GM23338 (cell line): ENCODE data around the gene PRDM1. TPM values are rescaled to one million over a fixed set of nuclear protein-coding genes. Genes with fewer than 3 reads are reported as not detected.

ENCODE experiments used
- ATAC-seq: fragments of 200-7000 bp; cut with Tn5 transposase; 3 replicates; pipeline ENCODE4 v1.9.1; 2020
- DNase-seq: peaks from one replicate; pipeline ENCODE4 v3.0.0-alpha.2; 2015; ENCODE audit warnings: low spot score
- H2AFZ ChIP-seq: fragments of 200-600 bp; sonication (generic); 2 replicates; pipeline ENCODE4 v1.8.0; 2016; ENCODE audit warnings: antibody characterized with exemption, mild to moderate bottlenecking, moderate library complexity
- H3F3A ChIP-seq: fragments of 200-600 bp; sonication (generic); replicated peaks from 2 replicates; pipeline ENCODE4 v1.8.0; 2017; ENCODE audit warnings: antibody characterized with exemption, mixed run types, low read depth
- H3K27ac ChIP-seq: fragments of 200-600 bp; sonication (generic); 2 replicates; pipeline ENCODE4 v1.6.1; 2016; ENCODE audit warnings: low read depth
- H3K27me3 ChIP-seq: fragments of 200-600 bp; sonication (generic); 2 replicates; pipeline ENCODE4 v1.8.0; 2016; ENCODE audit warnings: mild to moderate bottlenecking, mixed run types, moderate library complexity; ENCODE audit not compliant: insufficient read depth
- H3K36me3 ChIP-seq: fragments of 200-600 bp; sonication (generic); 2 replicates; pipeline ENCODE4 v1.8.0; 2016; ENCODE audit warnings: mild to moderate bottlenecking; ENCODE audit not compliant: insufficient read depth
- H3K4me1 ChIP-seq: fragments of 200-600 bp; sonication (generic); 2 replicates; pipeline ENCODE4 v1.8.0; 2016; ENCODE audit warnings: mild to moderate bottlenecking, moderate library complexity; ENCODE audit not compliant: insufficient read depth
- H3K4me2 ChIP-seq: fragments of 200-600 bp; sonication (generic); 2 replicates; pipeline ENCODE4 v1.7.1; 2017; ENCODE audit warnings: mixed run types
- H3K4me3 ChIP-seq: fragments of 200-600 bp; sonication (generic); 2 replicates; pipeline ENCODE4 v1.6.1; 2016; ENCODE audit warnings: mixed run types
- H3K79me2 ChIP-seq: fragments of 200-600 bp; sonication (generic); replicated peaks from 2 replicates; pipeline ENCODE4 v1.8.0; 2017; ENCODE audit warnings: mild to moderate bottlenecking; ENCODE audit not compliant: insufficient read depth
- H3K9me2 ChIP-seq: fragments of 200-600 bp; sonication (generic); 2 replicates; pipeline ENCODE4 v1.8.0; 2017; ENCODE audit not compliant: insufficient read depth
- H4K20me1 ChIP-seq: fragments of 200-600 bp; sonication (generic); replicated peaks from 2 replicates; pipeline ENCODE4 v1.8.0; 2017; ENCODE audit warnings: mild to moderate bottlenecking; ENCODE audit not compliant: insufficient read depth
- H3K27ac Mint-ChIP-seq: 2 replicates; pipeline ENCODE4 v1.8.0; 2020; ENCODE audit warnings: inconsistent platforms, mild to moderate bottlenecking, moderate library complexity, mixed read lengths
- H3K27me3 Mint-ChIP-seq: 3 replicates; pipeline ENCODE4 v1.8.0; 2022; ENCODE audit warnings: low read depth, mild to moderate bottlenecking, moderate library complexity, mixed read lengths, inconsistent platforms; ENCODE audit not compliant: insufficient read depth, poor library complexity
- H3K36me3 Mint-ChIP-seq: 3 replicates; pipeline ENCODE4 v1.8.0; 2021; ENCODE audit warnings: low read depth, mild to moderate bottlenecking, inconsistent platforms, moderate library complexity, mixed read lengths
- H3K4me1 Mint-ChIP-seq: 3 replicates; pipeline ENCODE4 v1.8.0; 2020; ENCODE audit warnings: mild to moderate bottlenecking, inconsistent platforms, mixed read lengths
- H3K4me3 Mint-ChIP-seq: 3 replicates; pipeline ENCODE4 v1.8.0; 2021; ENCODE audit warnings: moderate library complexity, mild to moderate bottlenecking, inconsistent platforms, mixed read lengths
- H3K9me3 Mint-ChIP-seq: 3 replicates; pipeline ENCODE4 v1.8.0; 2020; ENCODE audit warnings: moderate library complexity, mild to moderate bottlenecking, inconsistent platforms, mixed read lengths
- CREB1 ChIP-seq: fragments of 250-450 bp; sonication (Bioruptor Pico); IDR thresholded peaks from 2 replicates; pipeline ENCODE4 v1.5.0; 2020; ENCODE audit warnings: low read depth, mild to moderate bottlenecking, moderate library complexity
- EZH2 ChIP-seq: fragments of 200-600 bp; sonication (generic); IDR thresholded peaks from one replicate; pipeline ENCODE4 v1.8.0; 2017; ENCODE audit warnings: antibody characterized with exemption, mild to moderate bottlenecking, low read depth; ENCODE audit not compliant: unreplicated experiment
- EZH2phosphoT487 ChIP-seq: fragments of 200-600 bp; sonication (generic); IDR thresholded peaks from one replicate; pipeline ENCODE4 v1.8.1; 2018; ENCODE audit warnings: antibody characterized with exemption; ENCODE audit not compliant: unreplicated experiment
- JUNB ChIP-seq: IDR thresholded peaks from one replicate; pipeline ENCODE4 v1.6.1; 2016; ENCODE audit warnings: antibody characterized with exemption; ENCODE audit not compliant: unreplicated experiment
- NANOG ChIP-seq: IDR thresholded peaks from 2 replicates; pipeline ENCODE4 v1.6.1; 2016; ENCODE audit warnings: antibody characterized with exemption, borderline replicate concordance
- POLR2AphosphoS5 ChIP-seq: IDR thresholded peaks from 2 replicates; pipeline ENCODE4 v1.6.1; 2016; ENCODE audit warnings: antibody characterized with exemption, low read depth
- STAT1 ChIP-seq: IDR thresholded peaks from one replicate; pipeline ENCODE4 v1.6.1; 2016; ENCODE audit warnings: antibody characterized with exemption; ENCODE audit not compliant: unreplicated experiment
- ZNF114 ChIP-seq: fragments of 250-450 bp; sonication (Bioruptor Pico); IDR thresholded peaks from 2 replicates; pipeline ENCODE4 v1.5.0; 2020; ENCODE audit warnings: mild to moderate bottlenecking, moderate library complexity
- ZNF331 ChIP-seq: fragments of 250-450 bp; sonication (Bioruptor Pico); IDR thresholded peaks from 2 replicates; pipeline ENCODE4 v1.5.0; 2020; ENCODE audit warnings: low read depth, mild to moderate bottlenecking, moderate library complexity
- polyA plus RNA-seq: library from polyadenylated mRNA; unstranded; fragments of >200 nt; fragmentation: Nextera tagmentation; extraction: Ambion mirVana; gene quantifications from 2 replicates; pipeline ENCODE4 v1.2.1, GENCODE V29; 2016
- total RNA-seq: library from RNA; depleted of rRNA; stranded (reverse); fragments of >200 nt; shearing (Covaris generic); gene quantifications from 2 replicates; pipeline ENCODE4 v1.2.3, GENCODE V29; 2014
- TF ChIP-seq, protein P1 (sequence below): IDR thresholded peaks from 2 replicates; pipeline ENCODE4 v1.6.1; 2016; ENCODE audit warnings: antibody characterized with exemption
- TF ChIP-seq, protein P2 (sequence below), 2 experiments: fragments of 200-600 bp in 1 of 2; sonication (generic) in 1 of 2; conservative IDR thresholded peaks; 2 replicates each; pipeline versions ENCODE4 v1.5.1 to v1.6.1; 2016 to 2017; ENCODE audit warnings: antibody characterized with exemption in 2 of 2, low read depth in 2 of 2, mild to moderate bottlenecking in 2 of 2, moderate library complexity in 1 of 2
- TF ChIP-seq, protein P3 (sequence below): IDR thresholded peaks from one replicate; pipeline ENCODE4 v1.6.1; 2018; ENCODE audit warnings: antibody characterized with exemption; ENCODE audit not compliant: unreplicated experiment
- TF ChIP-seq, protein P4 (sequence below): fragments of 250-450 bp; sonication (Bioruptor Pico); IDR thresholded peaks from 2 replicates; pipeline ENCODE4 v1.5.0; 2020; ENCODE audit warnings: mild to moderate bottlenecking, moderate library complexity

Gene PRDM1
- total and polyA plus RNA-seq, 2 experiments from 2014 or later, result 0.65 to 0.73 TPM

DNA sequence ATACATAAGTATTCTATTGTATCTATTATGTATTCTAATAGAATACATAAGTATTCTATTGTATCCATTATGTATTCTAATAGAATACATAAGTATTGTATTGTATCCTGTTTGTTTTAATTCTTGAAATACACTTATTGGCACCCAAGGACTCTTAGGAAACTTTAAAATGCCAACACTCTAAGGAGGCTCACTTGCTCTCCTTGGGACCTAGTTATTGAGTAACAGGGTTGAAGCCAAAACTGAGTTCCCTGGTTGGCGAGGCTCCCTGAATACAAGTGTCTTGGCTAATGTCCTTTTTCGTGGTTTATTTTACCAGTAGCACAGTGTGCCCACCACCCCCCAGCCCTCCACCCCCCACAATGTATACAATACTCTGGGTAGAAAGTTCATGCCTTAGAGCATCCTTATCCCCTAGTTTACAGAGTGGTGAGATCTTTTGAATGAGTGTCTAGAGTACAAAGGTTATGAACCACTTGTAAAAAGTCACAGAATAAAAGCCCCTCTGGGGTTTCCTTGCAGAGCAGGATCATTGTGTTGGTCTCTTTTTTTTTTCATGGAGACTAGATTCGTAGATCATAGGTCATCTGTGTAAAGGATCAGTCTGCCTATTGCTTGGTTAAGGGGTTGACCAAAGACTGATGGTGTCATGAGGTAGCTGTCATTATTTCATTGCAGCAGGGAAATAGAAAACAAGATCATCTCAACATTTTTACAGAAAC lies 32.5 kb upstream of the PRDM1 start:
- Histone ChIP-seq H3K27me3 (peaks cover 9% of the 10 kb centered on the region; the same call in 1 of the 2 replicates), H4K20me1 (no peaks in the 10 kb centered on the region), H3K36me3 (no peaks in the 10 kb centered on the region), H3K27ac (no peak overlapping the region), H3K4me1 (peaks cover 33% of the 10 kb centered on the region), H3K4me3 (no peak overlapping the region), H3F3A (no peaks in the 10 kb centered on the region), H3K4me2 (no peak overlapping the region), H3K79me2 (no peaks in the 10 kb centered on the region), H2AFZ (no peak overlapping the region), H3K9me2 (no peaks in the 10 kb centered on the region)
- Mint-ChIP-seq H3K27me3 (peaks cover 3% of the 10 kb centered on the region), H3K4me1 (peaks cover 32% of the 10 kb centered on the region), H3K27ac (no peak overlapping the region), H3K36me3 (no peaks in the 10 kb centered on the region), H3K9me3 (no peaks in the 10 kb centered on the region), H3K4me3 (no peak overlapping the region)
- TF ChIP-seq POLR2AphosphoS5 (no peak), EZH2 (no peak), STAT1 (no peak), ZNF114 (CRISPR knock-in tag) (no peak), EZH2phosphoT487 (no peak), NANOG (no peak), CREB1 (CRISPR knock-in tag) (no peak), ZNF331 (CRISPR knock-in tag) (no peak), JUNB (no peak)
- TF ChIP-seq, protein P1, sequence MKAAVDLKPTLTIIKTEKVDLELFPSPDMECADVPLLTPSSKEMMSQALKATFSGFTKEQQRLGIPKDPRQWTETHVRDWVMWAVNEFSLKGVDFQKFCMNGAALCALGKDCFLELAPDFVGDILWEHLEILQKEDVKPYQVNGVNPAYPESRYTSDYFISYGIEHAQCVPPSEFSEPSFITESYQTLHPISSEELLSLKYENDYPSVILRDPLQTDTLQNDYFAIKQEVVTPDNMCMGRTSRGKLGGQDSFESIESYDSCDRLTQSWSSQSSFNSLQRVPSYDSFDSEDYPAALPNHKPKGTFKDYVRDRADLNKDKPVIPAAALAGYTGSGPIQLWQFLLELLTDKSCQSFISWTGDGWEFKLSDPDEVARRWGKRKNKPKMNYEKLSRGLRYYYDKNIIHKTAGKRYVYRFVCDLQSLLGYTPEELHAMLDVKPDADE, result no peak
- TF ChIP-seq, protein P2, sequence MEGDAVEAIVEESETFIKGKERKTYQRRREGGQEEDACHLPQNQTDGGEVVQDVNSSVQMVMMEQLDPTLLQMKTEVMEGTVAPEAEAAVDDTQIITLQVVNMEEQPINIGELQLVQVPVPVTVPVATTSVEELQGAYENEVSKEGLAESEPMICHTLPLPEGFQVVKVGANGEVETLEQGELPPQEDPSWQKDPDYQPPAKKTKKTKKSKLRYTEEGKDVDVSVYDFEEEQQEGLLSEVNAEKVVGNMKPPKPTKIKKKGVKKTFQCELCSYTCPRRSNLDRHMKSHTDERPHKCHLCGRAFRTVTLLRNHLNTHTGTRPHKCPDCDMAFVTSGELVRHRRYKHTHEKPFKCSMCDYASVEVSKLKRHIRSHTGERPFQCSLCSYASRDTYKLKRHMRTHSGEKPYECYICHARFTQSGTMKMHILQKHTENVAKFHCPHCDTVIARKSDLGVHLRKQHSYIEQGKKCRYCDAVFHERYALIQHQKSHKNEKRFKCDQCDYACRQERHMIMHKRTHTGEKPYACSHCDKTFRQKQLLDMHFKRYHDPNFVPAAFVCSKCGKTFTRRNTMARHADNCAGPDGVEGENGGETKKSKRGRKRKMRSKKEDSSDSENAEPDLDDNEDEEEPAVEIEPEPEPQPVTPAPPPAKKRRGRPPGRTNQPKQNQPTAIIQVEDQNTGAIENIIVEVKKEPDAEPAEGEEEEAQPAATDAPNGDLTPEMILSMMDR (conservative IDR thresholded peaks at IDR 0.05; ENCODE audit: low read depth in 2 of 2), result no peak
- TF ChIP-seq, protein P3, sequence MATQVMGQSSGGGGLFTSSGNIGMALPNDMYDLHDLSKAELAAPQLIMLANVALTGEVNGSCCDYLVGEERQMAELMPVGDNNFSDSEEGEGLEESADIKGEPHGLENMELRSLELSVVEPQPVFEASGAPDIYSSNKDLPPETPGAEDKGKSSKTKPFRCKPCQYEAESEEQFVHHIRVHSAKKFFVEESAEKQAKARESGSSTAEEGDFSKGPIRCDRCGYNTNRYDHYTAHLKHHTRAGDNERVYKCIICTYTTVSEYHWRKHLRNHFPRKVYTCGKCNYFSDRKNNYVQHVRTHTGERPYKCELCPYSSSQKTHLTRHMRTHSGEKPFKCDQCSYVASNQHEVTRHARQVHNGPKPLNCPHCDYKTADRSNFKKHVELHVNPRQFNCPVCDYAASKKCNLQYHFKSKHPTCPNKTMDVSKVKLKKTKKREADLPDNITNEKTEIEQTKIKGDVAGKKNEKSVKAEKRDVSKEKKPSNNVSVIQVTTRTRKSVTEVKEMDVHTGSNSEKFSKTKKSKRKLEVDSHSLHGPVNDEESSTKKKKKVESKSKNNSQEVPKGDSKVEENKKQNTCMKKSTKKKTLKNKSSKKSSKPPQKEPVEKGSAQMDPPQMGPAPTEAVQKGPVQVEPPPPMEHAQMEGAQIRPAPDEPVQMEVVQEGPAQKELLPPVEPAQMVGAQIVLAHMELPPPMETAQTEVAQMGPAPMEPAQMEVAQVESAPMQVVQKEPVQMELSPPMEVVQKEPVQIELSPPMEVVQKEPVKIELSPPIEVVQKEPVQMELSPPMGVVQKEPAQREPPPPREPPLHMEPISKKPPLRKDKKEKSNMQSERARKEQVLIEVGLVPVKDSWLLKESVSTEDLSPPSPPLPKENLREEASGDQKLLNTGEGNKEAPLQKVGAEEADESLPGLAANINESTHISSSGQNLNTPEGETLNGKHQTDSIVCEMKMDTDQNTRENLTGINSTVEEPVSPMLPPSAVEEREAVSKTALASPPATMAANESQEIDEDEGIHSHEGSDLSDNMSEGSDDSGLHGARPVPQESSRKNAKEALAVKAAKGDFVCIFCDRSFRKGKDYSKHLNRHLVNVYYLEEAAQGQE, result no peak
- TF ChIP-seq, protein P4, sequence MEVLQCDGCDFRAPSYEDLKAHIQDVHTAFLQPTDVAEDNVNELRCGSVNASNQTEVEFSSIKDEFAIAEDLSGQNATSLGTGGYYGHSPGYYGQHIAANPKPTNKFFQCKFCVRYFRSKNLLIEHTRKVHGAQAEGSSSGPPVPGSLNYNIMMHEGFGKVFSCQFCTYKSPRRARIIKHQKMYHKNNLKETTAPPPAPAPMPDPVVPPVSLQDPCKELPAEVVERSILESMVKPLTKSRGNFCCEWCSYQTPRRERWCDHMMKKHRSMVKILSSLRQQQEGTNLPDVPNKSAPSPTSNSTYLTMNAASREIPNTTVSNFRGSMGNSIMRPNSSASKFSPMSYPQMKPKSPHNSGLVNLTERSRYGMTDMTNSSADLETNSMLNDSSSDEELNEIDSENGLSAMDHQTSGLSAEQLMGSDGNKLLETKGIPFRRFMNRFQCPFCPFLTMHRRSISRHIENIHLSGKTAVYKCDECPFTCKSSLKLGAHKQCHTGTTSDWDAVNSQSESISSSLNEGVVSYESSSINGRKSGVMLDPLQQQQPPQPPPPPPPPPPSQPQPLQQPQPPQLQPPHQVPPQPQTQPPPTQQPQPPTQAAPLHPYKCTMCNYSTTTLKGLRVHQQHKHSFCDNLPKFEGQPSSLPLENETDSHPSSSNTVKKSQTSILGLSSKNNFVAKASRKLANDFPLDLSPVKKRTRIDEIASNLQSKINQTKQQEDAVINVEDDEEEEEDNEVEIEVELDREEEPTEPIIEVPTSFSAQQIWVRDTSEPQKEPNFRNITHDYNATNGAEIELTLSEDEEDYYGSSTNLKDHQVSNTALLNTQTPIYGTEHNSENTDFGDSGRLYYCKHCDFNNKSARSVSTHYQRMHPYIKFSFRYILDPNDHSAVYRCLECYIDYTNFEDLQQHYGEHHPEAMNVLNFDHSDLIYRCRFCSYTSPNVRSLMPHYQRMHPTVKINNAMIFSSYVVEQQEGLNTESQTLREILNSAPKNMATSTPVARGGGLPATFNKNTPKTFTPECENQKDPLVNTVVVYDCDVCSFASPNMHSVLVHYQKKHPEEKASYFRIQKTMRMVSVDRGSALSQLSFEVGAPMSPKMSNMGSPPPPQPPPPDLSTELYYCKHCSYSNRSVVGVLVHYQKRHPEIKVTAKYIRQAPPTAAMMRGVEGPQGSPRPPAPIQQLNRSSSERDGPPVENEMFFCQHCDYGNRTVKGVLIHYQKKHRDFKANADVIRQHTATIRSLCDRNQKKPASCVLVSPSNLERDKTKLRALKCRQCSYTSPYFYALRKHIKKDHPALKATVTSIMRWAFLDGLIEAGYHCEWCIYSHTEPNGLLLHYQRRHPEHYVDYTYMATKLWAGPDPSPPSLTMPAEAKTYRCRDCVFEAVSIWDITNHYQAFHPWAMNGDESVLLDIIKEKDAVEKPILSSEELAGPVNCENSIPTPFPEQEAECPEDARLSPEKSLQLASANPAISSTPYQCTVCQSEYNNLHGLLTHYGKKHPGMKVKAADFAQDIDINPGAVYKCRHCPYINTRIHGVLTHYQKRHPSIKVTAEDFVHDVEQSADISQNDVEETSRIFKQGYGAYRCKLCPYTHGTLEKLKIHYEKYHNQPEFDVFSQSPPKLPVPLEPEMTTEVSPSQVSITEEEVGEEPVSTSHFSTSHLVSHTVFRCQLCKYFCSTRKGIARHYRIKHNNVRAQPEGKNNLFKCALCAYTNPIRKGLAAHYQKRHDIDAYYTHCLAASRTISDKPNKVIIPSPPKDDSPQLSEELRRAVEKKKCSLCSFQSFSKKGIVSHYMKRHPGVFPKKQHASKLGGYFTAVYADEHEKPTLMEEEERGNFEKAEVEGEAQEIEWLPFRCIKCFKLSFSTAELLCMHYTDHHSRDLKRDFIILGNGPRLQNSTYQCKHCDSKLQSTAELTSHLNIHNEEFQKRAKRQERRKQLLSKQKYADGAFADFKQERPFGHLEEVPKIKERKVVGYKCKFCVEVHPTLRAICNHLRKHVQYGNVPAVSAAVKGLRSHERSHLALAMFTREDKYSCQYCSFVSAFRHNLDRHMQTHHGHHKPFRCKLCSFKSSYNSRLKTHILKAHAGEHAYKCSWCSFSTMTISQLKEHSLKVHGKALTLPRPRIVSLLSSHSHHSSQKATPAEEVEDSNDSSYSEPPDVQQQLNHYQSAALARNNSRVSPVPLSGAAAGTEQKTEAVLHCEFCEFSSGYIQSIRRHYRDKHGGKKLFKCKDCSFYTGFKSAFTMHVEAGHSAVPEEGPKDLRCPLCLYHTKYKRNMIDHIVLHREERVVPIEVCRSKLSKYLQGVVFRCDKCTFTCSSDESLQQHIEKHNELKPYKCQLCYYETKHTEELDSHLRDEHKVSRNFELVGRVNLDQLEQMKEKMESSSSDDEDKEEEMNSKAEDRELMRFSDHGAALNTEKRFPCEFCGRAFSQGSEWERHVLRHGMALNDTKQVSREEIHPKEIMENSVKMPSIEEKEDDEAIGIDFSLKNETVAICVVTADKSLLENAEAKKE (CRISPR knock-in tag), result no peak
- ATAC-seq, result no peak
- no peak for DNase-seq
